ENCODE results near the gene MEG3.
A peak's percentile ranks its signal among the peaks of the same experiment; 100 is the strongest.

MEG3 gene

GRCh38 chr14:100882991-100883788 is 57.3 kb downstream of the MEG3 start:
- no peak for DNase-seq

- DNase-seq, result no peak
These were observed 57.8 kb downstream of the MEG3 start for GRCh38 chr14:100883789-100884101.

GRCh38 chr14:100884456-100884855 is 58.5 kb downstream of the MEG3 start:
- DNase-seq, result no peak

GRCh38 chr14:100885196-100885595 is 59.3 kb downstream of the MEG3 start:
- DNase-seq, result no peak

- DNase-seq, result no peak
These were observed 59.7 kb downstream of the MEG3 start for GRCh38 chr14:100885617-100886016.

GRCh38 chr14:100887728-100888335 is 61.9 kb downstream of the MEG3 start:
- no peak for DNase-seq

GRCh38 chr14:100888789-100889315 is 62.9 kb downstream of the MEG3 start:
- DNase-seq, result no peak

GRCh38 chr14:100889641-100890040 is 63.7 kb downstream of the MEG3 start:
- no peak for DNase-seq

GRCh38 chr14:100890061-100890850 is 64.3 kb downstream of the MEG3 start:
- DNase-seq, result no peak

- DNase-seq, result no peak
These were observed 65.1 kb downstream of the MEG3 start for GRCh38 chr14:100891051-100891450.

GRCh38 chr14:100891501-100892445 is 65.9 kb downstream of the MEG3 start:
- no peak for DNase-seq

GRCh38 chr14:100892496-100893227 is 66.7 kb downstream of the MEG3 start:
- no peak for DNase-seq

- DNase-seq, result peak; percentile 74 to 82
These were observed 67.3 kb downstream of the MEG3 start for GRCh38 chr14:100893228-100893601.

GRCh38 chr14:100893760-100894159 is 67.8 kb downstream of the MEG3 start:
- no peak for DNase-seq

- no peak for DNase-seq
These were observed 68.5 kb downstream of the MEG3 start for GRCh38 chr14:100894416-100894815.

GRCh38 chr14:100895411-100895810 is 69.5 kb downstream of the MEG3 start:
- no peak for DNase-seq

- no peak for DNase-seq
These were observed 70.6 kb downstream of the MEG3 start for GRCh38 chr14:100896369-100897060.

GRCh38 chr14:100898465-100898864 is 72.5 kb downstream of the MEG3 start:
- DNase-seq, result no peak

GRCh38 chr14:100898935-100899883 is 73.3 kb downstream of the MEG3 start:
- peak; percentile 61 to 67 for DNase-seq

All from SHP77 (cell line).